ENCODE results near the gene SHROOM3. TPM values are rescaled to one million over a fixed set of nuclear protein-coding genes. Genes with fewer than 3 reads are reported as not detected.
"Not testable (repeated sequence)": the region's sequence is repeated elsewhere in the genome, so short reads cannot be mapped to it uniquely, and the experiment has no call there.

SHROOM3 gene
- 15.2 TPM for total RNA-seq
- long read RNA-seq, partial matches to known transcripts, result 7 of 10 reads
- long read RNA-seq, other reads (novel, unspliced or antisense), result 3 of 10 reads

GRCh38 chr4:76434901-76435527 lies at the start of gene SHROOM3:
SHROOM3 (plus strand) TSS chr4:76435229; CDS start chr4:76436053, 824 bp downstream.
- intact Hi-C loops (cut with DNase I), result loop anchor here (5.0 kb wide), 1 partner anchor 322 kb away; no protein-coding TSS in a partner anchor
- DNase-seq (ENCODE audit: missing footprints) (no peak), ATAC-seq (peak; percentile 50)

GRCh38 chr4:76385974-76386373 lies 49.1 kb upstream of the SHROOM3 start:
- ATAC-seq, result no peak
- no peak for DNase-seq (ENCODE audit: missing footprints)
- intact Hi-C loops (cut with DNase I), result no loop called here

- intact Hi-C loops (cut with DNase I), result no loop called here
- DNase-seq (ENCODE audit: missing footprints), result no peak
- ATAC-seq, result no peak
Measured at GRCh38 chr4:76386566-76387305, 48.3 kb upstream of the SHROOM3 start.

- no peak for ATAC-seq
- peak; percentile 44 for DNase-seq (ENCODE audit: missing footprints)
- intact Hi-C loops (cut with DNase I), result no loop called here
Measured at GRCh38 chr4:76388160-76388908, 46.7 kb upstream of the SHROOM3 start.

GRCh38 chr4:76401654-76402053 lies 33.4 kb upstream of the SHROOM3 start:
- no peak for ATAC-seq
- no peak for DNase-seq (ENCODE audit: missing footprints)
- intact Hi-C loops (cut with DNase I), result no loop called here

- no peak for ATAC-seq
- DNase-seq (ENCODE audit: missing footprints), result no peak
- intact Hi-C loops (cut with DNase I), result no loop called here
Measured at GRCh38 chr4:76406081-76406480, 28.9 kb upstream of the SHROOM3 start.

GRCh38 chr4:76407440-76408119 lies 27.4 kb upstream of the SHROOM3 start:
- DNase-seq (ENCODE audit: missing footprints), result no peak
- intact Hi-C loops (cut with DNase I), result no loop called here
- ATAC-seq, result no peak

GRCh38 chr4:76410636-76411035 lies 24.4 kb upstream of the SHROOM3 start:
- ATAC-seq (no peak), DNase-seq (ENCODE audit: missing footprints) (no peak)
- intact Hi-C loops (cut with DNase I), result no loop called here

GRCh38 chr4:76420188-76420761 lies 14.8 kb upstream of the SHROOM3 start:
- ATAC-seq, result peak; percentile 30
- intact Hi-C loops (cut with DNase I), result loop anchor here (10.0 kb wide), 2 partner anchors 115 to 235 kb away; partner anchors contain the start of gene STBD1
- DNase-seq (ENCODE audit: missing footprints), result no peak

- ATAC-seq (peak; percentile 86), DNase-seq (ENCODE audit: missing footprints) (peak; percentile 63)
- intact Hi-C loops (cut with DNase I), result loop anchor here (10.0 kb wide), 2 partner anchors 116 to 236 kb away; partner anchors contain the start of gene STBD1
Measured at GRCh38 chr4:76420762-76421581, 14.1 kb upstream of the SHROOM3 start, which contains the start of gene CCDC158. CCDC158 (minus strand) TSS chr4:76421141; CDS start chr4:76403207, 17,934 bp downstream.

- intact Hi-C loops (cut with DNase I), result loop anchor here (10.0 kb wide), 2 partner anchors 118 to 238 kb away; partner anchors contain the start of gene STBD1
- DNase-seq (ENCODE audit: missing footprints), result peak; percentile 59
- ATAC-seq, result not testable (repeated sequence)
Measured at GRCh38 chr4:76423159-76423558, 11.9 kb upstream of the SHROOM3 start.

GRCh38 chr4:76426272-76426671 lies 8.8 kb upstream of the SHROOM3 start:
- no peak for DNase-seq (ENCODE audit: missing footprints)
- ATAC-seq, result no peak
- intact Hi-C loops (cut with DNase I), result loop anchor here (10.0 kb wide), 2 partner anchors 121 to 241 kb away; partner anchors contain the start of gene STBD1

- intact Hi-C loops (cut with DNase I), result loop anchor here (2.0 to 10.0 kb wide), 4 partner anchors 71 to 328 kb away; partner anchors contain the start of gene STBD1
- DNase-seq (ENCODE audit: missing footprints), result no peak
- no peak for ATAC-seq
Measured at GRCh38 chr4:76429636-76430035, 5.4 kb upstream of the SHROOM3 start.

- ATAC-seq, result no peak
- intact Hi-C loops (cut with DNase I), result loop anchor here (2.0 to 5.0 kb wide), 2 partner anchors 70 to 327 kb away; no protein-coding TSS in a partner anchor
Measured at GRCh38 chr4:76430519-76431388, 4.3 kb upstream of the SHROOM3 start.

GRCh38 chr4:76435528-76436319 lies 695 bp downstream of the SHROOM3 start:
- ATAC-seq, result peak; percentile 46
- no peak for DNase-seq (ENCODE audit: missing footprints)
- intact Hi-C loops (cut with DNase I), result no loop called here

More at GRCh38 chr4:76430519-76431388, 4.3 kb upstream of the SHROOM3 start:
- DNase-seq (ENCODE audit: missing footprints), result no peak
